Suprapubic skin (tissue), 4 donors: ENCODE data around the gene THOC3. TPM values are rescaled to one million over a fixed set of nuclear protein-coding genes. Genes with fewer than 3 reads are reported as not detected.

Experiments
- total RNA-seq, 4 donors: library from RNA; depleted of rRNA; stranded (reverse); fragments of >200 nt; gene quantifications; one replicate each; pipeline ENCODE4 v1.1.0, GENCODE V29; 2016

The THOC3 gene
- total RNA-seq, 4 donors from 2014 or later: 31.1 to 62.9 (median 42.1) TPM

Other genes with a start within 250 kb of the THOC3 start
- gene CPLX2, start 96.7 kb downstream of the THOC3 start, total RNA-seq: not detected